Kidney (tissue), 14 donors: ENCODE data around the gene ARHGAP36. TPM values are rescaled to one million over a fixed set of nuclear protein-coding genes. Genes with fewer than 3 reads are reported as not detected.

ENCODE experiments used
- DNase-seq, 5 donors: peaks; one replicate each; pipeline ENCODE4 v3.0.0-alpha.2; 2013 to 2020
- FAIRE-seq: peaks from 2 replicates; lab custom pipeline; 2012; peaks lifted over from hg19 to GRCh38; lab: Jason Lieb, UNC
- H3K27ac ChIP-seq, 2 donors: one replicate each; pipeline ENCODE4 v1.7.0; 2013; ENCODE audit warnings: low read depth in 2 of 2, low read length in 2 of 2, inconsistent platforms in 1 of 2
- H3K27me3 ChIP-seq: one replicate; pipeline ENCODE4 v1.7.1; 2013; ENCODE audit warnings: low read length, inconsistent platforms; ENCODE audit not compliant: control insufficient read depth, insufficient read depth
- H3K36me3 ChIP-seq, 3 donors: one replicate each; pipeline versions ENCODE4 v1.7.0 to v1.7.1; 2013; ENCODE audit warnings: low read length in 3 of 3, control low read depth in 1 of 3, inconsistent platforms in 1 of 3; ENCODE audit not compliant: insufficient read depth in 3 of 3, control insufficient read depth in 2 of 3
- H3K4me1 ChIP-seq, 3 donors: one replicate each; pipeline versions ENCODE4 v1.7.0 to v1.7.1; 2013; ENCODE audit warnings: low read length in 3 of 3, inconsistent platforms in 1 of 3, low read depth in 1 of 3; ENCODE audit not compliant: control insufficient read depth in 2 of 3, insufficient read depth in 2 of 3
- H3K4me3 ChIP-seq, 3 donors: one replicate each; pipeline versions ENCODE4 v1.7.0 to v1.8.1; 2013; ENCODE audit warnings: low read length in 3 of 3, control low read depth in 1 of 3, inconsistent platforms in 1 of 3
- H3K9ac ChIP-seq, 3 donors: one replicate each; pipeline versions ENCODE4 v1.7.0 to v1.7.1; 2013; ENCODE audit warnings: low read length in 3 of 3, control low read depth in 1 of 3, inconsistent platforms in 1 of 3
- H3K9me3 ChIP-seq, 3 donors: one replicate each; pipeline versions ENCODE4 v1.7.0 to v1.7.1; 2013; ENCODE audit warnings: low read length in 3 of 3, control low read depth in 1 of 3, inconsistent platforms in 1 of 3; ENCODE audit not compliant: control insufficient read depth in 2 of 3, insufficient read depth in 1 of 3
- intact Hi-C: fragments of 100-400 bp; cut with DNase I; formaldehyde crosslinking; loops from one replicate; pipeline ENCODE4 v1.11.1; 2022
- polyA plus RNA-seq: library from polyadenylated mRNA; stranded (reverse); fragments of 350-450 nt; fragmentation: Illumina TruSeq; extraction: RNeasy Lipid Tissue Mini Kit (QIAGEN cat#74804); gene quantifications from one replicate; pipeline ENCODE4 v1.2.3, GENCODE V29; 2014; ENCODE audit warnings: low read depth, low replicate concordance; ENCODE audit not compliant: insufficient read depth
- total RNA-seq: library from RNA; stranded (reverse); fragmentation: NEBNext Ultra II Directional; extraction: Animal tissue kit (Norgen Biotek cat#: 25700); gene quantifications from one replicate; pipeline ENCODE4 v1.2.1, GENCODE V29; 2021
- TF ChIP-seq, protein P1 (sequence below): IDR thresholded peaks from 3 replicates; pipeline ENCODE4 v1.5.1; 2012; ENCODE audit warnings: mild to moderate bottlenecking, moderate library complexity, borderline replicate concordance; ENCODE audit not compliant: insufficient read depth; ENCODE audit errors: extremely low read depth
- donor health status: control.
- donor health status: control.
- donor health status: control.
- donor health status: control.
- donor health status: control.
- donor health status: DM: yes; HTN: yes; CAD: no.
- donor health status: Normal renal cell carcinoma (clear cell type).

Gene ARHGAP36
- total and polyA plus RNA-seq, 2 donors from 2014 or later: 0.13 TPM; not detected in 1

GRCh38 chrX:131060147-131060546 lies 2.0 kb downstream of the ARHGAP36 start:
- Histone ChIP-seq H3K27ac (no peak overlapping the region), H3K9me3 (no peaks in the 10 kb centered on the region), H3K9ac (no peak overlapping the region), H3K36me3 (no peaks in the 10 kb centered on the region), H3K27me3 (peaks cover 5% of the 10 kb centered on the region), H3K4me1 (no peaks in the 10 kb centered on the region), H3K4me3 (no peak overlapping the region)
- FAIRE-seq (no peak), DNase-seq (no peak)
- TF ChIP-seq, protein P1, sequence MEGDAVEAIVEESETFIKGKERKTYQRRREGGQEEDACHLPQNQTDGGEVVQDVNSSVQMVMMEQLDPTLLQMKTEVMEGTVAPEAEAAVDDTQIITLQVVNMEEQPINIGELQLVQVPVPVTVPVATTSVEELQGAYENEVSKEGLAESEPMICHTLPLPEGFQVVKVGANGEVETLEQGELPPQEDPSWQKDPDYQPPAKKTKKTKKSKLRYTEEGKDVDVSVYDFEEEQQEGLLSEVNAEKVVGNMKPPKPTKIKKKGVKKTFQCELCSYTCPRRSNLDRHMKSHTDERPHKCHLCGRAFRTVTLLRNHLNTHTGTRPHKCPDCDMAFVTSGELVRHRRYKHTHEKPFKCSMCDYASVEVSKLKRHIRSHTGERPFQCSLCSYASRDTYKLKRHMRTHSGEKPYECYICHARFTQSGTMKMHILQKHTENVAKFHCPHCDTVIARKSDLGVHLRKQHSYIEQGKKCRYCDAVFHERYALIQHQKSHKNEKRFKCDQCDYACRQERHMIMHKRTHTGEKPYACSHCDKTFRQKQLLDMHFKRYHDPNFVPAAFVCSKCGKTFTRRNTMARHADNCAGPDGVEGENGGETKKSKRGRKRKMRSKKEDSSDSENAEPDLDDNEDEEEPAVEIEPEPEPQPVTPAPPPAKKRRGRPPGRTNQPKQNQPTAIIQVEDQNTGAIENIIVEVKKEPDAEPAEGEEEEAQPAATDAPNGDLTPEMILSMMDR: no peak
- intact Hi-C loops: no loop called here

GRCh38 chrX:131061306-131061705 lies 3.2 kb downstream of the ARHGAP36 start:
- no peak overlapping the region for H3K4me3 ChIP-seq
- intact Hi-C loops: no loop called here
- FAIRE-seq: no peak
- H3K9ac ChIP-seq: no peak overlapping the region
- H3K27ac ChIP-seq: no peak overlapping the region
- peaks cover 5% of the 10 kb centered on the region for H3K27me3 ChIP-seq
- no peak for DNase-seq
- TF ChIP-seq, protein P1: no peak
- no peaks in the 10 kb centered on the region for H3K36me3 ChIP-seq
- H3K4me1 ChIP-seq: no peaks in the 10 kb centered on the region
- H3K9me3 ChIP-seq: no peaks in the 10 kb centered on the region

DNA sequence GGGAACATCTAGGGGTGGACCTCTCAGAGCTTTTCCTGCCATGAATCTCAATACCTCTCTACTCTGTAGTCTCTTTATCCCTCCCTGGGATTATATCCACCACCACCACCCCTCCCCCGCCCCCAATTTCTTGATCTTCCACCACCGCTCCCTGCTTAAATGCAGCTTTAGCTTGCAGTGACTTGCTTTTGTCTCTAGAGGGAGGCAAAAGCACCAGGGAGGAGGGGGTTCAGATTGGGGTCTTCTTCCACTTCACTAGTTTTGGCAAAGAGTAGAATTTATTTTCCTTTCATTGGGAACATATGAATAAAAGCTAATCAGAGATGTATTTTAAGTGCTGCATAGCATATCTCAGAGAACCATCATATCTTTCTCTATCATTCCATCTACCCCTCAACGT lies 5.5 kb downstream of the ARHGAP36 start:
- intact Hi-C loops: no loop called here
- Histone ChIP-seq H3K27me3 (peaks cover 14% of the 10 kb centered on the region), H3K36me3 (no peaks in the 10 kb centered on the region), H3K9me3 (no peaks in the 10 kb centered on the region), H3K27ac (no peak overlapping the region), H3K4me1 (no peaks in the 10 kb centered on the region), H3K4me3 (no peak overlapping the region), H3K9ac (no peak overlapping the region)
- FAIRE-seq (no peak), DNase-seq (no peak)
- TF ChIP-seq, protein P1: no peak

GRCh38 chrX:131066237-131066636 lies 8.1 kb downstream of the ARHGAP36 start:
- H3K9me3 ChIP-seq: no peaks in the 10 kb centered on the region
- no peak for FAIRE-seq
- no peak overlapping the region for H3K9ac ChIP-seq
- no peak for DNase-seq
- TF ChIP-seq, protein P1: no peak
- peaks cover 29% of the 10 kb centered on the region for H3K27me3 ChIP-seq
- intact Hi-C loops: no loop called here
- no peaks in the 10 kb centered on the region for H3K36me3 ChIP-seq
- H3K27ac ChIP-seq: no peak overlapping the region
- no peak overlapping the region for H3K4me3 ChIP-seq
- no peaks in the 10 kb centered on the region for H3K4me1 ChIP-seq
